ENCODE results near the gene CHST12.
A peak's percentile ranks its signal among the peaks of the same experiment; 100 is the strongest.
"Not testable (repeated sequence)": the region's sequence is repeated elsewhere in the genome, so short reads cannot be mapped to it uniquely, and the experiment has no call there.

CHST12 gene

GRCh38 chr7:2466675-2467074, 63.3 kb downstream of the CHST12 start:
- DNase-seq: no peak

DNA sequence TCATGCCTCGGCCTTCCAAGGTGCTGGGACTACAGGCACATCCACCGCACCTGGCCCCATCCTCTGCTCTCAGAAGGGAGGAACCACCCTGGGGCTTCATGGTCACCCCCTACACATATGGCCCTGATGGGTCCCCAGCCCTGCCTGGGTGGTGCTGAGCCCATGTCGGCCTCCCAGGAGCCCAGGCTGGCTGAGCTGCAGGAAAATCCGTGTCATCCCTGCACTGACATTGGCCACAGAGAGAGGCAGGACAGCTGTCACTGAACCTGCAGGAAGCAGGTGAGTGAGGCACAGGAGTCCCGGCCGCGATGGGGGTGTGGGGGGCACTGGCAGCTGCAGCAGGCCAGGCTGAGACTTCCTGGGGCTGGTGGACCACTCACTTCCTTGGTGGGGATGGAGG, 64.8 kb downstream of the CHST12 start:
- no peak for DNase-seq

DNA sequence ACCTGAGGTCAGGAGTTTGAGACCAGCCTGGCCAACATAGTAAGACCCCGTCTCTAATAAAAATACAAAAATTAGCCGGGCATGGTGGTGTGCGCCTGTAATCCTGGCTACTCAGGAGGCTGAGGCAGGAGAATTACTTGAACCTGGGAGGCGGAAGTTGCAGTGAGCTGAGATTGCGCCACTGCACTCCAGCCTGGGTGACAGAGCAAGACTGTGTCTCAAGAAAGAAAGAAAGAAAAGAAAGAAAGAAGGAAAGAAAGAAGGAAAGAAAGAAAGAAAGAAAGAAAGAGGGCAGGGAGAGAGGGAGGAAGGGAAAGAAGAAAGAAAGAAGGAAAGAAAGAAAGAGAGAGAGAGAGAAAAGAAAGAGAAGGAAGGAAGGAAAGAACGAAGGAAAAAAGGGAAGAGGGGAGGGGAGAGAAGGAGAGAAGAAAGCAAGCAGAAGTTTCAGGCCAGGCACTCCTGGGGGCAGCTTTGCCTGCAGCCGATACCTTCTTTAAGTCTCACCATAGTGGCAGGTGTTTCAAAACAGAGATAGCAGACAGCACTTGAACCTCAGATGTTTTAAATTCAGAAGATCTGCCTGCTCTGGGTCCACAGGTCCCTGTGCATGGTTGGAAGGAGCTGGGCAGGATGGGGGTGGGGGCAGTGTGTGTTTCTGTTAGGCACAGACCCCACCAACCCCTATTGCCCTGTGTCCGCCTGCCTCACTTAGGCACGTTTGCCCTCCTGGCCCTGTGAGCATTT, 66.2 kb downstream of the CHST12 start:
- DNase-seq: not testable (repeated sequence)

DNA sequence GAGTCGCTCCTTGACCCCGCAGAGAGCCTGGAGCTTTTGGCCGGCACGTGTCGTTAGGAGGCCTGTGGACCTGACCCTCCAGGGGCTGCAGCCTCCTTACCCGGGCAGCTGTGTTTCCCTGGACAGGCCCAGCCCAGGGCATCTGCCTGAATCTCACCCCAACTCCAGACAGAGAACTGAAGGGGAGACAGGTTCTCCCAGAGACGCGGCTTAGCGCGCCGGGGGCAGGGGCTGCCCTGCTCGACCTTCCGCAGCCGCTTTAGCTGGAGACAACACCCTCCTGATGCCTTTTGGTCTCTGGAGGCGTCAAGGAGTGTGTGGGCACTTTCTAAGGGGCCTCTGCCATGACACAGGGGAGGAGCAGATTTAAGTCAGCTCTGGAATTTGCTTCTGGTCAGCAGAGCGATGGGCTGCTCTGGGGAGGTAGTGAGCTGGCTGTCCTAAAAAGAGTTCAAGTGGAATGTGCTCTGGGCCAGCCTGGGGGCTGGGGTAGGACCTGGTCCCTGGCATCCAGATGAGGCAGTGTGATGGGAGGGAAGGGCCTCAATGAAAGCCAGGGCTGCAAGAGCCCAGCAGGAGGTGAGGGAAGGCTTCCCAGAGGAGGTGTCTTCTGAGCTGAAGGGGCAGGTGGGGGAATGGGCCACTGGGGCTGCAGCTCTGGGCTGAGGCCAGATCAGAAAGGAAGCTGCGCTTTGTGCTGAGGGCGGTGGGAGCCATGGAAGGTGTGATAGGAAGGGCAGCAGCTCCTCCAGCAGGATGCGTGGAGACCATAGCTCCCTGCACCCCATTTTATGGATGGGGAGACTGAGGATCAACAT, 67.0 kb downstream of the CHST12 start:
- no peak for DNase-seq

- DNase-seq: no peak
These were observed 67.6 kb downstream of the CHST12 start for GRCh38 chr7:2471022-2471329.

DNA sequence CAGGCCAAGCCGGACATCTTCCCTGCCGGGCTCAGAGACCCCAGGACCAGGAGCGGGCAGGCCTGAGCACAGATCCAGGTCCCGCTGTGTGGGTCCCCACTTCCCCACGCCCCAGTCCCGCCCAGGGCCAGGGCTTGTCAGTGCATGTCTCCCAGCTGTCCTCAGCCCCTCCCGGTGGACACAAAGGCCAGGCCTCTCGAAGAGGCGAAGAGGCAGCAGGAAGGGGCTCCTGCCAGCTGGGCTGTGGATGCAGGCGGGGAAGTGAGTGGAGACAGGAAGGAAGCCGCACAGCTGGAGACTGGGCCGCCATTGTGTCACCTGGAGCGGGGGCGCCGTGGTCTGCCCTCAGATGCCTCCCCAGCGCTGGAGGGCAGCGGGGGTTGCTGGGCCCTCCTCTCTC, 68.0 kb downstream of the CHST12 start:
- no peak for DNase-seq

GRCh38 chr7:2472739-2473138, 69.3 kb downstream of the CHST12 start:
- DNase-seq: no peak

DNA sequence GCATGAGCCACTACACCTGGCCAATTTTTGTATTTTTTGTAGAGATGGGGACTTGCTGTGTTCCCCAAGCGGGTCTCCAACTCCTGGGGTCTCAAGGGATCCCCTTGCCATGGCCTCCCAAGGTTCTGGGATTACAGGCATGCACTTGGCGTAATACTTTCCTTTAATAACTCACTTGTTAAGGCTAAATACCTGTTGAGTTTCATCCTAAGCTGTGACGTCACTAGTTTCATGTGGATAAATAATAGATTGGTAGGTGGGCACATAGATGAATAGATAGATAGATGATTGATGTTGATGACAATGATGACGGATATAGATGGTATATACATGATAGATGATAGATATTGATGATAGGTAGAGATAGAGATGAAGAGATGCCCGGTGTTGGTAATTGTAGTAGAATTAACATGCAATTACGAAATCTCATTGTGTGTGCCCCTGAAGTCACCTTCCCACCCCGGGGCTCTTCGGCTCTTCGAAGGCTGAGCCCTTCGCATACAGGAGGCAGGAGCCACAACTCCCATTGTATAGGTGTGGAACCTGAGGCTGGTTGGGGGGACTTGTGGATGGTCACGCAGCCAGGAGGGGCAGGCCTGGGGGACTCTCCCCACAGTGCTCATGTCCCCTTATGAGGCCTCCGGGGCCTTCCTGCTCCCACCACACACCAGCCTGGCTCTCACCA, 70.2 kb downstream of the CHST12 start:
- no peak for DNase-seq

DNA sequence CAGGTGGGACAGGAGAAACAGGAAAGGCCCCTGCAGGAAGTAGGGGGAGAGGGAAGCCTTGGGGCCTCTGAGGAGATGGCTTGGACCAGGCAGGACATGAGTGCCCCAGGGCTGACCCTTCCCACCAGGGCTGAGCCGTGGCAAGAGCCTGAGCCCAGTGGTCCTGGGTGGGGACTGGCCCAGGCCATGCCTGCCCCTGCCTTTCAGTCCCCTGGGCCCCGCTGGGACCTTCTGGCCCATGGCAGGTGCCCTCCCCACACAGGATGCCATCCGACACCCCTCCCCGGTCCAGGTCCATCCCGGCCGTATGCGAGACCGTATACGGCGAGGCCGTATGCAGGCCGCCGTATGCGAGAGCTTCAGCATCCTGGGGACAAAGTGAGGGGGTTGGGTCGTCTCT, 70.8 kb downstream of the CHST12 start:
- DNase-seq: no peak

- DNase-seq: no peak
These were observed 71.6 kb downstream of the CHST12 start for GRCh38 chr7:2474813-2475677.

DNA sequence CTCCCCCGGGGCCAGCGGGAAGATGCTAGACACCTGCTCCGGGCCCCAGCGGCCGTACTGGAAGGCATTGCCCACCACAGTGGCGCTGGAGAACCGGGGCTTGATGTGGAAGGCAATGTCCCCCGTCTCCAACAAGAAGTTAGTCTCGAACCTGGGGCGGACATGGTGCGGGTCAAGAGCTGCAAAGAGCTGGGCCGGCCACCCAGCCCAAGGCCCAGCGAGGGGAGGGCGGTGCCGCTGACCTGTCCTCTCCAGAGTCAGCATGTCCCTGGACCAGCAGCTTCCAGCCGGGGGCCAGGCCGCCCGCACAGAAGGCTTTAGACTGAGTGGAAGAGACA, 72.2 kb downstream of the CHST12 start:
- no peak for DNase-seq

DNA sequence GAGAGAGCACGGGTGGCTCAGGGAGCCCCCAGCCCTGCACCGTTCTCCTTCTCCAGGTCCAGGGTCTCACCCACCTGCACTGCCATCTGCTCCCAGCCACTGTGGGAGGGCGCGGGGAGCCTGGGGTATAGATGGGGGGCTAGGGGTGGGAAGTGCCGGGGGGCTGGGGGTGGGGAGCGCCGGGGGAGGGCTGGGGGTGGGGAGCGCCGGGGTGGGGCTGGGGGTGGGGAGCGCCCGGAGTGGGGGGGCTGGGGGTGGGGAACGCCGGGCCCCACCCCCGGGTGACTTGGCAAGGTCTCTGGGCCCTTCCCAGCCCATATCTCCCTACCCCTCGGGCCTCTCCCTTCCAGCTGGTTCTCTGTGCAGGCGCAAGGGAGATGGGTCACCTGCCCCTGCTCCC, 72.9 kb downstream of the CHST12 start, which contains the start of gene GRIFIN:
Gene GRIFIN (minus strand): TSS at position 101 of the 400 bp plus-strand sequence. CDS start 15 bp downstream, at position 86.
- DNase-seq: no peak

DNA sequence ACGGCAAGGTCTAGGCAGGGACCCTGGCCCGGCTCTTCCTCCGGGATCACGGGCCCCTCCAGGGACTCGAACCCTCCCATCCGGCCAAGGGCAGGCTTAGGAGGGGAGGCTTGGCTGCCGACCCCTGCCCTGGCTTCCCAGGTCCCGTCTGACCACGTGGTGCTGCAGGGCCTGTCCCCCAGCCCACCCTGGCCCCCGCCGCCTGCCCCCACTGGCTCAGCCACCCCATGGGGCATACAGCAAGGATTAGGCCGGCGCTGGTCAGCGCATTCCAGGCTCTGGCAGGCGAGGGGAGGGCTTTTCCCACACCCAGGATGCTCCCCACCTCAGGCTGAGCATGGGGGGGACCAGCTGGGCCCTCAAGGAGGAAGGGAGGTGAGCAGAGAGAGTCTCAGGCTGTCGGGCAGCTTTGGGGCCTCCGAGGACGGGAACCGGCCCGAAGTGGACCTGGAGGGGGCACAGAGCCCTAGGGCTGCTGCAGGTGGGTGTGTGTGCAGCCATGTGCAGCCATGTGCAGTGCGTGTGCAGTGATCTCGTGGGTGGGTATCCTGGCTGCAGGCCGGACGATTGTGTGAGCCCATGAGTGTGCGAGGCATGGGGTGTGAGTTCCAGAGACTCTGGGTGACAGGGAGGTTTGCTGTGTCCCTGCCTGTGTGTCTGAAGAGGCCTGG, 73.5 kb downstream of the CHST12 start:
- no peak for DNase-seq

DNA sequence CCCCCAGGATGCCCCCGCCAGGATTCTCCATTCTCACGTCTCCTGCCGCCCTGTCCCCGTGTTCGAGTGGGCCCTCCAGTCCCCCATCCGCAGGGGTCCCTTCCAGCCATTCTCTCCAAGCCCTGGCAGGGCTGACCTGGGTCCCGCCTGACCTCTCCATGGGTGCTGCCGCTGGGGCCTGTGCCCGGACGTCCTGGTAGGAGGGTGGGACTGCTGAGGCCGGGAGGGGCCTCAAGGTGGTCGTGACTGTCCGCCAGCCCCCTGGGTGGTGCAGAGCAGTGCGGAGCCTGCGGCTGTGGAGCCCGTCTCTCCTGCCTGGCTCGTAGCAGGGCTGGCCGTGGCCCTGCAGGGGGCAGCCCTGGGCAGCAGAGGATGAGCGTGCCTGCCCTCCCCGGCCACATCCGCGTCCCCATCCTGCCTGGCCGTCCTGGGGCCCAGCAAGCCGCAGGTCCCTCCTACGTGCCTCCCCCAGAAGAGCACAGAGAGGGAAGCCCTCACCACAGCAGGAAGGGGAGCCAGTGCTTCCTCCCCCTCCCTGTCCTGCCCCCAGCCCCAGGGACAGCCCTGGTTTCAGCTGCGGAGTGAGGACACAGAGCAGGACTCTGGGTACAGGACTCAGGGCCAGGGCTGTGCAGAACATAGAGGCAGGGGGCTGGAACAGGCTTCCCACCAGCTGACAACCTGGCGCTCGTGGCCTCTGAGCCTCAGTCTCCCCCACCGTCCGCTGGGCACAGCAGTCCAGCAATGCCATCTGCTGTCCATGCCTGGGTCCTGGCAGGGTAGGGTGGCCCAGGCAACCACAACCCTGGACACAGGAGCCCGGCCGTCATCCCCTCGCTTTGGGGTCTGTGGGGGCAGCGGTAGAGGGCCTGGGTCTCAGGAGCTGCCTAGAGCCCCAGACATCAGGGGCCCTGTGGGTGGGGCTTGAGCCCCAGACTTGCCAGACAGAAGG, 74.3 kb downstream of the CHST12 start:
- peak; percentile 21 for DNase-seq

DNA sequence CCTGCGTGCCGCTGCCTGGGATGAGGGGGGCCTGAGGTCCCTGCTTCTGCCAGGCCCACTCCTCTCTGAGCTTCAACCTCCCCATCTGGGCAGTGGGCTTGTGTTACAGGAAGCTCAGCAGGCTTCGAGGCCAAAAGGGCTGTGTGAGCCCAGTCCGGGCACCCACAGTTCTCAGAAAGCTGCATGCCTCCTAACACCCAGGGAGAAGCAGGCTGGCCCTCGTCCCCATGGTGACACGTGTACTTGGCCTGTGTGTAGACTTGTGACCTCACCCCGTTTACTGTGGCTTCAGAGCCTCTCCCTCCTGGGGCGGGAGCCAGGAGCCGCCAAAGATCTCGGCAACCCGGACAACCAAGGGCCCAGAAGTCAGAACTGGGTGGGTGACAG, 75.0 kb downstream of the CHST12 start:
- DNase-seq: no peak

DNA sequence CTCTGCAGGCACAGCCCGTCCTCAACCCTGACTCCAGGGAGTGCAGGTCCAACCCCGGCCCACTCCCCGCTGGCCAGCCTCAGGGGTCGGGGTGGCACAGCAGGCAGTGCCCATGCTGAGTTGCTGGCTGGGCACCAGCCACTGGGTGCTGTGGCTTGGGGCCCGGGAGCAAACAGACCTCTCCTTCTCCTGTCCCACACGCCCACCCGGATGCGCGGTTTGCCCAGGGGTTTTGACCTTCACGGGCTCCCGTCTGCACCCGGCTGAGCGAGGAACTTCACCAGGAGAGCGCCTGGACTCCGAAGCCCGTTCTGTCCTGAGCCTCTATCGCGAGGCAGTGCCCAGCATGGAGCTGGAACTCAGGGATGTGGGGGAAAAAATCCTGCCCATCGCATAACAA, 75.4 kb downstream of the CHST12 start:
- no peak for DNase-seq

GRCh38 chr7:2479276-2480069, 76.1 kb downstream of the CHST12 start:
- no peak for DNase-seq

GRCh38 chr7:2480070-2480408, 76.6 kb downstream of the CHST12 start:
- DNase-seq: no peak

- DNase-seq: no peak
These were observed 77.8 kb downstream of the CHST12 start for GRCh38 chr7:2481195-2481594.

DNA sequence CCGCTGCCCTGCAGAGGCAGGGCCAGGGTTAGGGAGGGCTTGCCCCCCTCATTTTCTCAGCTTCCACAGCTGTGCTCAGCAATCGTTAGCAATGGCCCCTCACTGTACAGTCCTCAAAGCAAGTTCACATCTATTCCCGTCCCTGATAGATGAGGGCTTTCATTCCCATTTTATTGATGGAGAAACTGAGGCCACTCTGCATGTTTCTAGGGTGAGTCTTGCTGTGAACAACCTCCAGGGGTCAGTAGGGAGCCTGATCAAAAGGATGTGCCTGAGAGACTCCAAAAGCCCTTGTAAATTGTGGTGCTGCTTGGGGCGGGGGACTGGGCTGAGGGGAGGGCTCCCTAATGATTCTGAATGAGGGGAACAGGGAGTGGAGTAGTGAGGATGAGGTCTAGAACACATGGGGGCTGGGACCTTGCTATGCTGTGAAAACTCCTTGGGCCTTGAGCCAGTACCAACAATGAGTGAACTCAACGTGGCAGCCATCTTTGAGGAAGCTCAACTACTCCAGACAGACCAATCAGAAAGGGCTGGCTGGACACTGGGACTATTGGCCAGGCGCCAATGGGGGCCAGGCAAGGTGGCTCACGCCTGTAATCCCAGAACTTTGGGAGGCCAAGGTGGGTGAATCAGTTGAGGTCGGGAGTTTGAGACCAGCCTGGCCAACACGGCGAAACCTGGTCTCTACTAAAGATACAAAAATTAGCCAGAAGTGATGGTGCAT, 79.5 kb downstream of the CHST12 start:
- DNase-seq: no peak
